GM12864 (cell line): ENCODE data around the gene SSTR5.

ENCODE experiments used
- DNase-seq: peaks from one replicate; pipeline ENCODE4 v3.0.0-alpha.2; 2011; ENCODE audit warnings: low read depth
- H3K4me3 ChIP-seq: 2 replicates; pipeline ENCODE4 v1.5.1; 2011; ENCODE audit warnings: mild to moderate bottlenecking, low read depth, low read length, control low read depth
- CTCF ChIP-seq: IDR thresholded peaks from 2 replicates; pipeline ENCODE4 v1.5.1; 2011; ENCODE audit warnings: low read depth, mild to moderate bottlenecking, moderate library complexity, low read length, control low read depth, inconsistent platforms; ENCODE audit errors: missing control alignments

SSTR5 gene

DNA sequence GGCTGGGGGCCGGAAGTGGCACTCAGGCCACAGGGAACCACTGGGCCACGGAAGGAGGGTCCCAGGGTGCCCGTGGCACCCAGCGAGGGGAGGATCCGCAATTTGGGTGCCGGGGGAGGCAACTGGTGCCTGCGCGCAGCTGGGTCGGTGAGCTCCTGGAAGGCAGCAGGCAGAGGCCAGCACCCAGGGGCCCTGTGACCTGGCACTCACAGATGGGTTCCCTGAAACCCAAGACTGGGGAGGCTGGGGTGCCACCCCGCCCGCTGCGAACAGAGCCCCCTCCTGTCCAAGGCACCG is 663 bp downstream of the SSTR5 start:
- TF ChIP-seq CTCF = no peak
- DNase-seq = no peak
- no peak overlapping the region for H3K4me3 ChIP-seq

- TF ChIP-seq CTCF = no peak
- no peak overlapping the region for H3K4me3 ChIP-seq
These were observed 1.2 kb downstream of the SSTR5 start for GRCh38 chr16:1073566-1074378.

GRCh38 chr16:1074379-1074649 is 1.8 kb downstream of the SSTR5 start:
- H3K4me3 ChIP-seq = no peak overlapping the region
- TF ChIP-seq CTCF = no peak
- no peak for DNase-seq

More at GRCh38 chr16:1073566-1074378, 1.2 kb downstream of the SSTR5 start:
- no peak for DNase-seq

- no peak for TF ChIP-seq CTCF
- no peak for DNase-seq
- H3K4me3 ChIP-seq = no peak overlapping the region
These were observed 3.0 kb downstream of the SSTR5 start for GRCh38 chr16:1075546-1075945.

GRCh38 chr16:1076801-1077576 is 4.4 kb downstream of the SSTR5 start:
- no peak for DNase-seq
- no peak overlapping the region for H3K4me3 ChIP-seq
- no peak for TF ChIP-seq CTCF

DNA sequence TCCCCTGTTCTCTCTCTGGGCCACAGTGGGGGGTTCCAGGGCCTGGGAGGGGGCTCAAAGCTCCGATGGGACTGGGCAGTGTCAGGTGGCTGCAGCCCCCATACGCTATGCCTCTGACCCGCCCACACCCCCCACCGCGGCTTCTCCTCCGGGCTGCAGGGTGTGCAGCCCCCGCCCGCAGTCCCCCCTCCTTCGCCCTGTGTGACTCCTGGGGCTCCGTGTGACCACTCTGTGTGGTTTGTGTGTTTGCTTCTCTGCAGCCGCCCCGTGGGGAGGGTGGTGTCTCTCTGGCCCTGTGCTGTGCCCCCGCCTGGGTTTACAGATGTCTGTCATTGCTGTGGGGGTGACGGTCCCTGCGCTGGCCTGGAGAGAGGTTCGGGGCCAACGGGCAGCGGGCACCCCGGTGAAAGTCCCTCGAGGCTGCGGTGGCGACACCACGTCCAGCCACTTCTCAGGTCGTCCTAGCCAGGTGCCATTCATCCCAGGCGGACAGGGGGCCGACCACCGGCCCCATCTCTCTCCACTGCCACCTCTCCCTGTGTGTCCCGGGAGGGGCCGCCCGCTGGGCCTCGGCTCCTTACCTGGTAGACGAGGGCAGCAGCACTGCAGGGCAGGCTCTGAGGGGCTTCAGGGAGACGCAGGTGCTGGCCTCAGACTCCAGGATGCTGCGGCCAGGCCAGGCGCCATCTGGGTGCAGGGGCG is 5.5 kb downstream of the SSTR5 start:
- no peak for DNase-seq
- no peak overlapping the region for H3K4me3 ChIP-seq
- TF ChIP-seq CTCF = no peak
